Measurements from ENCODE around the gene FARSA. TPM values are rescaled to one million over a fixed set of nuclear protein-coding genes. Genes with fewer than 3 reads are reported as not detected.

FARSA gene
- total RNA-seq, 1 experiment from 2014 or later, result 75.9 TPM

GRCh38 chr19:12880551-12881171 is 52.9 kb downstream of the FARSA start:
- ChIA-PET POLR2A (interaction anchor here (0.6 kb wide), 1 partner anchor 27 kb away, joined by 5 read pairs; no protein-coding TSS in a partner anchor), CTCF (no interaction called here)
- H3K9me3 ChIP-seq, result peaks cover 22% of the 10 kb centered on the region
- intact Hi-C loops (cut with micrococcal nuclease; ENCODE audit: unreplicated experiment), result no loop called here
- TF ChIP-seq, protein P1, sequence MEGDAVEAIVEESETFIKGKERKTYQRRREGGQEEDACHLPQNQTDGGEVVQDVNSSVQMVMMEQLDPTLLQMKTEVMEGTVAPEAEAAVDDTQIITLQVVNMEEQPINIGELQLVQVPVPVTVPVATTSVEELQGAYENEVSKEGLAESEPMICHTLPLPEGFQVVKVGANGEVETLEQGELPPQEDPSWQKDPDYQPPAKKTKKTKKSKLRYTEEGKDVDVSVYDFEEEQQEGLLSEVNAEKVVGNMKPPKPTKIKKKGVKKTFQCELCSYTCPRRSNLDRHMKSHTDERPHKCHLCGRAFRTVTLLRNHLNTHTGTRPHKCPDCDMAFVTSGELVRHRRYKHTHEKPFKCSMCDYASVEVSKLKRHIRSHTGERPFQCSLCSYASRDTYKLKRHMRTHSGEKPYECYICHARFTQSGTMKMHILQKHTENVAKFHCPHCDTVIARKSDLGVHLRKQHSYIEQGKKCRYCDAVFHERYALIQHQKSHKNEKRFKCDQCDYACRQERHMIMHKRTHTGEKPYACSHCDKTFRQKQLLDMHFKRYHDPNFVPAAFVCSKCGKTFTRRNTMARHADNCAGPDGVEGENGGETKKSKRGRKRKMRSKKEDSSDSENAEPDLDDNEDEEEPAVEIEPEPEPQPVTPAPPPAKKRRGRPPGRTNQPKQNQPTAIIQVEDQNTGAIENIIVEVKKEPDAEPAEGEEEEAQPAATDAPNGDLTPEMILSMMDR (IDR thresholded peaks at IDR 0.05; ENCODE audit: insufficient read depth in 1 of 2, low read depth in 1 of 2, low read length in 1 of 2, severe bottlenecking in 1 of 2, unreplicated experiment in 1 of 2), result no peak
- H3K27me3 ChIP-seq (replicated peaks; ENCODE audit: control insufficient read depth, insufficient read depth, low read length), result no peaks in the 10 kb centered on the region
- peaks cover 6% of the 10 kb centered on the region for H3K36me3 Mint-ChIP-seq (ENCODE audit: insufficient read depth, unreplicated experiment)
- no peaks in the 10 kb centered on the region for H3K27me3 Mint-ChIP-seq (ENCODE audit: insufficient read depth, unreplicated experiment)
- no peak for DNase-seq
- H3K36me3 ChIP-seq (ENCODE audit: control insufficient read depth, insufficient read depth, low read length), result no peaks in the 10 kb centered on the region
- BruUV-seq (replicated peaks), result no TSS peak
- H3K4me1 ChIP-seq, result no peaks in the 10 kb centered on the region
- no peaks in the 10 kb centered on the region for H3K4me1 Mint-ChIP-seq (ENCODE audit: low read depth, unreplicated experiment)
- no peak overlapping the region for H3K4me3 ChIP-seq (ENCODE audit: low read depth, low read length)
- no peak overlapping the region for H3K27ac Mint-ChIP-seq (ENCODE audit: unreplicated experiment)
- H3K9me3 Mint-ChIP-seq (ENCODE audit: unreplicated experiment), result no peaks in the 10 kb centered on the region
- peak overlapping the region; percentile 54 for H3K4me3 Mint-ChIP-seq (ENCODE audit: unreplicated experiment)

DNA sequence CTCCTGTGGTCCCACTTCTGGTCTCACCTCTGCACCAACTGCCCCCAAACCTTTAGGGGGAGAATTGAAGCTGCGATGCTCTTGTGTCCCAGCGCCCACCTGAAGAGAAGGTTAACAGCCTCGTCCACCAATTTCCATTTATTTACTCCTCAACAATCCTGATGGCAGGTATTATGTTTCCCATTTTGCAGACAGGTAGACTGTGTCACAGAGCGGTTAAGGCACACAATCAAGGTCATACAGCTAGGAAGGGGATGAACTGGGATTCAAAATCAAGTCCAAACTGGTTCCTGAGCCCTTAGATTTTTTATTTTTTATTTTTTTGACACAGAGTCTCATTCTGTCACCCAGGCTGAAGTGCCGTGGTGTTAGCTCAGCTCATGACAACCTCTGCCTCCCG is 58.4 kb downstream of the FARSA start:
- no peak overlapping the region for H3K4me3 Mint-ChIP-seq (ENCODE audit: unreplicated experiment)
- peaks cover 5% of the 10 kb centered on the region for H3K36me3 Mint-ChIP-seq (ENCODE audit: insufficient read depth, unreplicated experiment)
- Histone ChIP-seq H3K4me3 (ENCODE audit: low read depth, low read length) (no peak overlapping the region), H3K9me3 (no peaks in the 10 kb centered on the region), H3K4me1 (no peaks in the 10 kb centered on the region), H3K27me3 (replicated peaks; ENCODE audit: control insufficient read depth, insufficient read depth, low read length) (no peaks in the 10 kb centered on the region), H3K36me3 (ENCODE audit: control insufficient read depth, insufficient read depth, low read length) (no peaks in the 10 kb centered on the region)
- CTCF ChIA-PET, result no interaction called here
- no peak for DNase-seq
- no peak overlapping the region for H3K27ac Mint-ChIP-seq (ENCODE audit: unreplicated experiment)
- TF ChIP-seq, protein P1 (IDR thresholded peaks at IDR 0.05; ENCODE audit: insufficient read depth in 1 of 2, low read depth in 1 of 2, low read length in 1 of 2, severe bottlenecking in 1 of 2, unreplicated experiment in 1 of 2), result no peak
- POLR2A ChIA-PET, result no interaction called here
- H3K9me3 Mint-ChIP-seq (ENCODE audit: unreplicated experiment), result peaks cover 19% of the 10 kb centered on the region
- H3K4me1 Mint-ChIP-seq (ENCODE audit: low read depth, unreplicated experiment), result peaks cover 6% of the 10 kb centered on the region
- no peaks in the 10 kb centered on the region for H3K27me3 Mint-ChIP-seq (ENCODE audit: insufficient read depth, unreplicated experiment)
- intact Hi-C loops (cut with micrococcal nuclease; ENCODE audit: unreplicated experiment), result no loop called here
- no TSS peak for BruUV-seq (replicated peaks)

DNA sequence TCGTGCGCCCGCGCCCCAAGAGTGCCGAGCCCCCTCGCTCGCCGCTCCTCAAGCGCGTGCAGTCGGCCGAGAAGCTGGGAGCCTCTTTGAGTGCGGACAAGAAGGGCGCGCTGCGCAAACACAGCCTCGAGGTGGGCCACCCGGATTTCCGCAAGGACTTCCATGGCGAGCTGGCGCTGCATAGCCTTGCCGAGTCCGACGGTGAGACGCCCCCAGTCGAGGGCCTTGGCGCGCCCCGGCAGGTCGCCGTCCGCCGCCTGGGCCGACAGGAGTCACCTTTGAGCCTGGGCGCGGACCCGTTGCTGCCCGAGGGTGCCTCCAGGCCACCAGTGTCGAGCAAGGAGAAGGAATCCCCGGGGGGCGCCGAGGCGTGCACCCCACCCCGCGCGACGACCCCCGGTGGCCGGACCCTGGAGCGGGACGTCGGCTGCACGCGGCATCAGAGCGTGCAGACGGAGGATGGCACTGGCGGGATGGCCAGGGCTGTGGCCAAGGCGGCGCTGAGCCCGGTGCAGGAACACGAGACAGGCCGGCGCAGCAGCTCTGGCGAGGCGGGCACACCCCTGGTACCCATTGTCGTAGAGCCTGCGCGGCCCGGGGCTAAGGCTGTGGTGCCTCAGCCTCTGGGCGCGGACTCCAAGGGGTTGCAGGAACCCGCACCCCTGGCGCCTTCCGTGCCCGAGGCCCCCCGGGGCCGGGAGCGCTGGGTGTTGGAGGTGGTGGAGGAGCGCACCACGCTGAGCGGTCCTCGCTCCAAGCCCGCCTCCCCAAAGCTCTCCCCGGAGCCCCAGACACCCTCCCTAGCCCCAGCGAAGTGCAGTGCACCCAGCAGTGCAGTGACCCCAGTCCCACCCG is 59.4 kb downstream of the FARSA start:
- peak overlapping the region; percentile 68 for H3K4me3 Mint-ChIP-seq (ENCODE audit: unreplicated experiment)
- Histone ChIP-seq H3K4me1 (no peaks in the 10 kb centered on the region), H3K9me3 (no peaks in the 10 kb centered on the region), H3K4me3 (ENCODE audit: low read depth, low read length) (no peak overlapping the region), H3K36me3 (ENCODE audit: control insufficient read depth, insufficient read depth, low read length) (no peaks in the 10 kb centered on the region), H3K27me3 (replicated peaks; ENCODE audit: control insufficient read depth, insufficient read depth, low read length) (no peaks in the 10 kb centered on the region)
- no peak overlapping the region for H3K27ac Mint-ChIP-seq (ENCODE audit: unreplicated experiment)
- no peak for DNase-seq
- H3K9me3 Mint-ChIP-seq (ENCODE audit: unreplicated experiment), result peaks cover 19% of the 10 kb centered on the region
- peaks cover 6% of the 10 kb centered on the region for H3K4me1 Mint-ChIP-seq (ENCODE audit: low read depth, unreplicated experiment)
- CTCF ChIA-PET, result interaction anchor here (1.1 kb wide), 1 partner anchor 11 kb away, joined by 3 read pairs; no protein-coding TSS in a partner anchor
- peaks cover 5% of the 10 kb centered on the region for H3K36me3 Mint-ChIP-seq (ENCODE audit: insufficient read depth, unreplicated experiment)
- BruUV-seq (replicated peaks), result no TSS peak
- POLR2A ChIA-PET, result no interaction called here
- TF ChIP-seq, protein P1 (IDR thresholded peaks at IDR 0.05; ENCODE audit: insufficient read depth in 1 of 2, low read depth in 1 of 2, low read length in 1 of 2, severe bottlenecking in 1 of 2, unreplicated experiment in 1 of 2), result no peak
- intact Hi-C loops (cut with micrococcal nuclease; ENCODE audit: unreplicated experiment), result no loop called here
- H3K27me3 Mint-ChIP-seq (ENCODE audit: insufficient read depth, unreplicated experiment), result no peaks in the 10 kb centered on the region

Data from Caco-2 (cell line).